SK-N-SH treated with all-trans-retinoic acid at 6 μM for 48 hours (cell line): ENCODE data around the gene PCP4L1.

Experiments used
- ATAC-seq: fragments of 200-7000 bp; cut with Tn5 transposase; 3 replicates; pipeline ENCODE4 v1.9.1; 2020; ENCODE audit warnings: mild to moderate bottlenecking, moderate library complexity
- ARNTL ChIP-seq: fragments of 450-650 bp; formaldehyde crosslinking; IDR thresholded peaks from 2 replicates; pipeline ENCODE4 v1.5.0; 2020; ENCODE audit warnings: low read depth, mild to moderate bottlenecking, moderate library complexity, borderline replicate concordance
- BACH2 ChIP-seq: fragments of 250-450 bp; sonication (Bioruptor Pico); IDR thresholded peaks from 2 replicates; pipeline ENCODE4 v1.9.0; 2021; ENCODE audit warnings: mild to moderate bottlenecking, borderline replicate concordance
- CREB5 ChIP-seq: fragments of 250-450 bp; sonication (Bioruptor Pico); IDR thresholded peaks from 2 replicates; pipeline ENCODE4 v1.5.1; 2020; ENCODE audit warnings: low read depth, mild to moderate bottlenecking, moderate library complexity
- CSDC2 ChIP-seq: fragments of 250-450 bp; sonication (Bioruptor Pico); IDR thresholded peaks from 2 replicates; pipeline ENCODE4 v1.5.0; 2020; ENCODE audit warnings: mild to moderate bottlenecking, moderate library complexity
- ESRRG ChIP-seq: fragments of 250-450 bp; sonication (Bioruptor Pico); IDR thresholded peaks from 2 replicates; pipeline ENCODE4 v1.6.1; 2021; ENCODE audit warnings: mild to moderate bottlenecking
- GLIS3 ChIP-seq: fragments of 250-450 bp; sonication (Bioruptor Pico); IDR thresholded peaks from 2 replicates; pipeline ENCODE4 v1.5.0; 2020; ENCODE audit warnings: mild to moderate bottlenecking, moderate library complexity
- ISL1 ChIP-seq: fragments of 250-450 bp; sonication (Bioruptor Pico); IDR thresholded peaks from 2 replicates; pipeline ENCODE4 v2.1.2; 2022; ENCODE audit warnings: mild to moderate bottlenecking, moderate library complexity
- OSR1 ChIP-seq: fragments of 250-450 bp; sonication (Bioruptor Pico); IDR thresholded peaks from 2 replicates; pipeline ENCODE4 v1.8.0; 2022; ENCODE audit warnings: moderate library complexity, mild to moderate bottlenecking, inconsistent platforms
- PATZ1 ChIP-seq: fragments of 250-450 bp; sonication (Bioruptor Pico); IDR thresholded peaks from 2 replicates; pipeline ENCODE4 v1.8.0; 2020; ENCODE audit warnings: mild to moderate bottlenecking, moderate library complexity, borderline replicate concordance
- POU6F1 ChIP-seq: fragments of 250-450 bp; sonication (Bioruptor Pico); IDR thresholded peaks from 2 replicates; pipeline ENCODE4 v1.8.0; 2021; ENCODE audit warnings: low read depth, mild to moderate bottlenecking, moderate library complexity, borderline replicate concordance
- PPARA ChIP-seq: fragments of 250-450 bp; sonication (Bioruptor Pico); IDR thresholded peaks from 2 replicates; pipeline ENCODE4 v1.5.0; 2020; ENCODE audit warnings: mild to moderate bottlenecking, borderline replicate concordance
- RARB ChIP-seq: fragments of 250-450 bp; sonication (Bioruptor Pico); IDR thresholded peaks from 2 replicates; pipeline ENCODE4 v1.8.0; 2021; ENCODE audit warnings: mild to moderate bottlenecking, moderate library complexity
- TCF4 ChIP-seq: fragments of 250-450 bp; sonication (Bioruptor Pico); IDR thresholded peaks from 2 replicates; pipeline ENCODE4 v1.8.0; 2021; ENCODE audit warnings: mild to moderate bottlenecking, moderate library complexity, borderline replicate concordance
- TOX ChIP-seq: fragments of 250-450 bp; sonication (Bioruptor Pico); IDR thresholded peaks from 2 replicates; pipeline ENCODE4 v1.8.0; 2021; ENCODE audit warnings: mild to moderate bottlenecking, moderate library complexity, borderline replicate concordance
- TSHZ2 ChIP-seq: fragments of 250-450 bp; sonication (Bioruptor Pico); IDR thresholded peaks from 2 replicates; pipeline ENCODE4 v1.5.0; 2020; ENCODE audit warnings: mild to moderate bottlenecking, moderate library complexity
- ZC3H10 ChIP-seq: fragments of 250-450 bp; sonication (Bioruptor Pico); IDR thresholded peaks from 2 replicates; pipeline ENCODE4 v1.5.1; 2021; ENCODE audit warnings: mild to moderate bottlenecking, moderate library complexity
- ZFP30 ChIP-seq: fragments of 450-650 bp; formaldehyde crosslinking; IDR thresholded peaks from 2 replicates; pipeline ENCODE4 v1.5.0; 2022; ENCODE audit warnings: mild to moderate bottlenecking, moderate library complexity
- ZNF565 ChIP-seq: fragments of 450-650 bp; formaldehyde crosslinking; conservative IDR thresholded peaks from 2 replicates; pipeline ENCODE4 v1.5.0; 2020; ENCODE audit warnings: low read depth, mild to moderate bottlenecking, moderate library complexity
- ZNF70 ChIP-seq: fragments of 450-650 bp; formaldehyde crosslinking; IDR thresholded peaks from 2 replicates; pipeline ENCODE4 v1.5.0; 2020; ENCODE audit warnings: mild to moderate bottlenecking, moderate library complexity
- ZNF8 ChIP-seq: fragments of 450-650 bp; formaldehyde crosslinking; IDR thresholded peaks from 2 replicates; pipeline ENCODE4 v1.5.0; 2020; ENCODE audit warnings: mild to moderate bottlenecking, moderate library complexity

PCP4L1 gene

GRCh38 chr1:161299347-161299746 lies 40.8 kb downstream of the PCP4L1 start:
- TF ChIP-seq PATZ1 (CRISPR knock-in tag) (no peak), ZFP30 (CRISPR knock-in tag) (no peak), POU6F1 (no peak), BACH2 (CRISPR knock-in tag) (no peak), ZC3H10 (CRISPR knock-in tag) (no peak), RARB (CRISPR knock-in tag) (no peak), OSR1 (CRISPR knock-in tag) (no peak), CSDC2 (CRISPR knock-in tag) (no peak), ZNF565 (CRISPR knock-in tag) (no peak), TOX (no peak), ARNTL (CRISPR knock-in tag) (no peak), GLIS3 (no peak)
- no peak for ATAC-seq

- ATAC-seq, result no peak
- TF ChIP-seq ZC3H10 (CRISPR knock-in tag), result no peak
- TF ChIP-seq, all 23 proteins: peak for 0
Observed at GRCh38 chr1:161300478-161300877, 41.9 kb downstream of the PCP4L1 start.

- peak; percentile 47 for ATAC-seq
- TF ChIP-seq ZNF8 (CRISPR knock-in tag) (no peak), PPARA (no peak), ARNTL (CRISPR knock-in tag) (no peak), ESRRG (CRISPR knock-in tag) (no peak), ISL1 (CRISPR knock-in tag) (no peak), TCF4 (CRISPR knock-in tag) (no peak)
- TF ChIP-seq, all 23 proteins: peak for 0
Observed at GRCh38 chr1:161304927-161305866, 46.7 kb downstream of the PCP4L1 start.

- ATAC-seq, result peak; percentile 86
- TF ChIP-seq ISL1 (CRISPR knock-in tag), result no peak
- no peak for TF ChIP-seq CSDC2 (CRISPR knock-in tag)
- no peak for TF ChIP-seq TSHZ2
- no peak for TF ChIP-seq GLIS3
- no peak for TF ChIP-seq ZNF70 (CRISPR knock-in tag)
- no peak for TF ChIP-seq ARNTL (CRISPR knock-in tag)
- TF ChIP-seq PATZ1 (CRISPR knock-in tag), result no peak
- TF ChIP-seq CREB5 (CRISPR knock-in tag), result no peak
- TF ChIP-seq RARB (CRISPR knock-in tag), result no peak
- no peak for TF ChIP-seq OSR1 (CRISPR knock-in tag)
- TF ChIP-seq BACH2 (CRISPR knock-in tag), result no peak
- no peak for TF ChIP-seq ZNF8 (CRISPR knock-in tag)
- no peak for TF ChIP-seq ZFP30 (CRISPR knock-in tag)
- TF ChIP-seq ZC3H10 (CRISPR knock-in tag), result no peak
Observed at GRCh38 chr1:161305867-161306519, 47.4 kb downstream of the PCP4L1 start.
